ENCODE results near the gene CDX2.
"Not testable (repeated sequence)": the region's sequence is repeated elsewhere in the genome, so short reads cannot be mapped to it uniquely, and the experiment has no call there.

CDX2 gene, protein sequence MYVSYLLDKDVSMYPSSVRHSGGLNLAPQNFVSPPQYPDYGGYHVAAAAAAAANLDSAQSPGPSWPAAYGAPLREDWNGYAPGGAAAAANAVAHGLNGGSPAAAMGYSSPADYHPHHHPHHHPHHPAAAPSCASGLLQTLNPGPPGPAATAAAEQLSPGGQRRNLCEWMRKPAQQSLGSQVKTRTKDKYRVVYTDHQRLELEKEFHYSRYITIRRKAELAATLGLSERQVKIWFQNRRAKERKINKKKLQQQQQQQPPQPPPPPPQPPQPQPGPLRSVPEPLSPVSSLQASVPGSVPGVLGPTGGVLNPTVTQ

GRCh38 chr13:27969082-27969865 lies at the start of gene CDX2:
CDX2 (minus strand) TSS chr13:27969315; CDS start chr13:27969006, 309 bp downstream.
- in situ Hi-C loops (cut with MboI; ENCODE audit: low sequenced_read_pairs, unreplicated experiment): loop anchor here (25.0 kb wide), 1 partner anchor 1007 kb away; no protein-coding TSS in a partner anchor

GRCh38 chr13:28014301-28014700 lies 45.2 kb upstream of the CDX2 start:
- in situ Hi-C loops (cut with MboI; ENCODE audit: low sequenced_read_pairs, unreplicated experiment): no loop called here
- DNase-seq (ENCODE audit: low spot score): no peak
- no peak for TF ChIP-seq CTCF (IDR thresholded peaks at IDR 0.05; ENCODE audit: borderline replicate concordance, control extremely low read depth, extremely low read depth, insufficient read depth, missing control alignments)

More at GRCh38 chr13:27969082-27969865, at the start of gene CDX2:
- DNase-seq (ENCODE audit: low spot score): peak; percentile 21
- no peak for TF ChIP-seq CTCF (IDR thresholded peaks at IDR 0.05; ENCODE audit: borderline replicate concordance, control extremely low read depth, extremely low read depth, insufficient read depth, missing control alignments)

DNA sequence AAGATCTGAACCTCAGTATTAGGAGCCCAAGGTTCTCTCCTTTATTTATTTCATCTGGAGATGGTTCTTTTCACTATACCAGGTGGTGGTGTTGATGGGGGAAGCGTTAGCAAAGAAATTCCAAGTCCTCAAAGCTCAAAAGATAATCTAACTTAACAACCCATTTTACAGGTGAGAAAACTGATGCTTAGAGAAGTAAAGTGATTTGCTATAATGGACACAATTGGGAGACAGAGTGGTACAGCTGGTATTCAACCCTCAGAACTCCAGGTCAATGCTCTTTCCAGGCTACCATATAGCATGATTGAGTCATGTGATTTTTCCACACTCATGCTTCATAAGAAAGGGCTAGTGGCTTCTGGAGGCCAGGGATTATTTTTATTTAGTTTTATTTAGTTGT lies 44.4 kb upstream of the CDX2 start:
- no peak for TF ChIP-seq CTCF (IDR thresholded peaks at IDR 0.05; ENCODE audit: borderline replicate concordance, control extremely low read depth, extremely low read depth, insufficient read depth, missing control alignments)
- DNase-seq (ENCODE audit: low spot score): no peak
- in situ Hi-C loops (cut with MboI; ENCODE audit: low sequenced_read_pairs, unreplicated experiment): no loop called here

GRCh38 chr13:28012896-28013295 lies 43.8 kb upstream of the CDX2 start:
- in situ Hi-C loops (cut with MboI; ENCODE audit: low sequenced_read_pairs, unreplicated experiment): no loop called here
- DNase-seq (ENCODE audit: low spot score): peak; percentile 77
- no peak for TF ChIP-seq CTCF (IDR thresholded peaks at IDR 0.05; ENCODE audit: borderline replicate concordance, control extremely low read depth, extremely low read depth, insufficient read depth, missing control alignments)

GRCh38 chr13:28012383-28012782 lies 43.3 kb upstream of the CDX2 start:
- TF ChIP-seq CTCF (IDR thresholded peaks at IDR 0.05; ENCODE audit: borderline replicate concordance, control extremely low read depth, extremely low read depth, insufficient read depth, missing control alignments): no peak
- DNase-seq (ENCODE audit: low spot score): no peak
- in situ Hi-C loops (cut with MboI; ENCODE audit: low sequenced_read_pairs, unreplicated experiment): no loop called here

DNA sequence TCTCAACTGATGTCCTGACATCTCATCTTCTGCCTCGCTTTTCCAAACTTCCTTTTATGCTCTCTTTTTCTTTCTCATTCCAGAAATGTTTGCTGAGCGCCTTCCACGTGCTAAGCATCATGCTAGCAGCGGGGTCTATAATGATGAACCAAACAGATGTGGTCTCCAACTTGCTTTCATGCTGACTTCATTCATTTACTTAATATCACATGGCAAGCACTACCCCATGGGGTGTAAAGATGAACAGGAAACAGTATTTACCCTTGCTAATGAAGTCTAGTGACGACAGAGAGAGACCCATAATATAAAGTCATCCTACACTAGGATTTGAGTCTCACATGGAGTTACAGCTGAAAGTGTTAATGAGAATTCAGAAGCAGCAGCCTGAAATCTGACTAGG lies 40.9 kb upstream of the CDX2 start:
- no peak for TF ChIP-seq CTCF (IDR thresholded peaks at IDR 0.05; ENCODE audit: borderline replicate concordance, control extremely low read depth, extremely low read depth, insufficient read depth, missing control alignments)
- in situ Hi-C loops (cut with MboI; ENCODE audit: low sequenced_read_pairs, unreplicated experiment): no loop called here
- DNase-seq (ENCODE audit: low spot score): no peak

GRCh38 chr13:28005016-28005415 lies 35.9 kb upstream of the CDX2 start:
- DNase-seq (ENCODE audit: low spot score); in situ Hi-C loops (cut with MboI; ENCODE audit: low sequenced_read_pairs, unreplicated experiment): not testable (repeated sequence)
